GM12873 (cell line): ENCODE measurements around the gene CCDC188.
A peak's percentile ranks its signal among the peaks of the same experiment; 100 is the strongest.

Experiments
- TF ChIP-seq, protein P1 (sequence below): IDR thresholded peaks from 2 replicates; pipeline ENCODE4 v1.5.1; 2012; ENCODE audit warnings: low read depth, mild to moderate bottlenecking, moderate library complexity, low read length, control low read depth; ENCODE audit not compliant: insufficient read depth; ENCODE audit errors: missing control alignments

Gene CCDC188

DNA sequence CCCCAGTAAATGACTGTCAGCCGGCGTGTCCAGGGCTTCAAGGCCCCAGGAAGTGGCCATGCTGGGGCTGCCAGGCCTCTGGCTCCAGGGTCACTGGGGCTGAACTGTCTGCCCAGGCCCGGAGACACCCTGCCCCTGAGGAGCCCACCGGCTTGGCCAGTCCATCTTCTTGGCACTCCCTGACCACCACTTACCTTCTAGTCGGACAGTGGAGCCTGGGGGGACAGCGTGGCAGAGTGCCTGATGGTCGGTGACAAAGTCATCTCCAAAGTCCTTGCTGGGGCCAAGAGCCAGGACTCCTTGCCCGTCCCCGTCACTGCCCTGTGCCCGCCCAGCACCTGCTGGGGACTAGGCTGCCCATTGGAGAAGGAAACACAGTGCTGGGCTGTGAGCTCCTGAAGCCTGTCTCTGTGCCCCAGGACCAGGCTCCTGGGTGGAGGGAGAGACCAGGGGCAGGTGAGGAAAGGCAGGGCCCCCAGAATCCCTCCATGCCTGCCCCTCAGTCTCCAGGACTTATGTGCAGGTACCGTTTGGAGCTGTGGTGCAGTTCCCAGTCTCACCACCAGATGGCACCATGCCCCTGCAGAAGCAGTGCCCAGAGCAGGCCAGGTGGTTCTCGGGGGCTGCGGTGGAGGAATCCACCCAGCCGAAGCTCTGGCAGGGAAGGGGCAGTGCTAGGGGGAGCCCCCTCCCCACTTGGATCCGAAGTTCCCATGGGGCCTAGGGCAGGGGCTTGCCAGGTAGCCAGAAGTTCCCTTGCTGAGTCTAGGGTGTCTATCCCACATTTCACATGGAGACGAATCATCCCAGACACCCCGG lies 6.0 kb upstream of the CCDC188 start:
- TF ChIP-seq, protein P1, sequence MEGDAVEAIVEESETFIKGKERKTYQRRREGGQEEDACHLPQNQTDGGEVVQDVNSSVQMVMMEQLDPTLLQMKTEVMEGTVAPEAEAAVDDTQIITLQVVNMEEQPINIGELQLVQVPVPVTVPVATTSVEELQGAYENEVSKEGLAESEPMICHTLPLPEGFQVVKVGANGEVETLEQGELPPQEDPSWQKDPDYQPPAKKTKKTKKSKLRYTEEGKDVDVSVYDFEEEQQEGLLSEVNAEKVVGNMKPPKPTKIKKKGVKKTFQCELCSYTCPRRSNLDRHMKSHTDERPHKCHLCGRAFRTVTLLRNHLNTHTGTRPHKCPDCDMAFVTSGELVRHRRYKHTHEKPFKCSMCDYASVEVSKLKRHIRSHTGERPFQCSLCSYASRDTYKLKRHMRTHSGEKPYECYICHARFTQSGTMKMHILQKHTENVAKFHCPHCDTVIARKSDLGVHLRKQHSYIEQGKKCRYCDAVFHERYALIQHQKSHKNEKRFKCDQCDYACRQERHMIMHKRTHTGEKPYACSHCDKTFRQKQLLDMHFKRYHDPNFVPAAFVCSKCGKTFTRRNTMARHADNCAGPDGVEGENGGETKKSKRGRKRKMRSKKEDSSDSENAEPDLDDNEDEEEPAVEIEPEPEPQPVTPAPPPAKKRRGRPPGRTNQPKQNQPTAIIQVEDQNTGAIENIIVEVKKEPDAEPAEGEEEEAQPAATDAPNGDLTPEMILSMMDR, result peak; percentile 98

DNA sequence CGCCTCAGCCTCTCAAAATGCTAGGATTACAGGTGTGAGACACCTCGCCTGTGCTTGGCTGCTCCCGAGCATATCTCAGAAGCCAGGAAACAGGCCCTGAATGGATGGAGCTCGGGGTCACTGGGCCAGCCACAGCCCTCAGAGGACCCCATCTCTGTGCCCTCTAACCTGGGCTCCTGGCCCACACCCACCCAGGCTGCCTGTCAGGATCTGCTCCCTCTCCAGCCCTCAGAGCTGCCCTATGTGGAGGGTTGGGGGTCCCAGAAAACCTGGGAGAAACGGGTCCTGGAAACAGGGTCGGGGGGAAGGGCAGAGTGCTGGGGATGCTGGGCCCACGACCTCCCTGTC lies 5.2 kb upstream of the CCDC188 start:
- TF ChIP-seq, protein P1, result no peak

DNA sequence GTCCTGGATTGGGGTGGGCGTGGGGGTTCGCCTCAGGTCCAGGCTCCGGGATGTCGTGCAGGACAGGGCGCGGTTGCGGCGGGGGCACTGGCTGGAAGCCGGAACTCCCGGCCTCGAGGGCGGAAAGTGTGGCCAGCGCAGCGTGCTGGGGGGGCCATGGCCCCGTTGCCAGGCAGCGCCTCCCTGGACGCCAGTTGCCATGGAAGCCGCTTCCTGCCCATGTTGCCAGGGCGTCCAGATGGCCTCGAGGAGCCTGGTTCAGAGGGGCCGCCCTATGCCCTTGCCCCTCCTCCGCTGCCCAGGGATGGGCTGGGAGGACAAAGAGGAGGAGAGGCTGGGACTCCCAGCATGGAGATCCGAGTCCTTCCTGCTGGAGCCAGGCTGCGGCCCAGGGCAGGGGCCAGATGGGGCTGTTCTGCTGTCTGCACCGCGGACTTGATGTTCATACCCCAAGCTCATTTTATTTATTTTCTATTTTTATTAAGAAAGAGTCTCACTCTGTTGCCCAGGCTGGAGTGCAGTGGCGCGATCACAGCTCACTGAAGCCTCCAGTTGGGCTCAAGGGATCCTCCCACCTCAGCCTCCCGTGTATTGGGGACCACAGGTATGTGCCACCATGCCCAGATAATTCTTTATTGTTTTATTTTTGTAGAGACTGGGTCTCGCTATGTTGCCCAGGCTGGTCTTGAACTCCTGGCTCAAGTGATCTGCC lies 4.6 kb upstream of the CCDC188 start:
- TF ChIP-seq, protein P1, result no peak

DNA sequence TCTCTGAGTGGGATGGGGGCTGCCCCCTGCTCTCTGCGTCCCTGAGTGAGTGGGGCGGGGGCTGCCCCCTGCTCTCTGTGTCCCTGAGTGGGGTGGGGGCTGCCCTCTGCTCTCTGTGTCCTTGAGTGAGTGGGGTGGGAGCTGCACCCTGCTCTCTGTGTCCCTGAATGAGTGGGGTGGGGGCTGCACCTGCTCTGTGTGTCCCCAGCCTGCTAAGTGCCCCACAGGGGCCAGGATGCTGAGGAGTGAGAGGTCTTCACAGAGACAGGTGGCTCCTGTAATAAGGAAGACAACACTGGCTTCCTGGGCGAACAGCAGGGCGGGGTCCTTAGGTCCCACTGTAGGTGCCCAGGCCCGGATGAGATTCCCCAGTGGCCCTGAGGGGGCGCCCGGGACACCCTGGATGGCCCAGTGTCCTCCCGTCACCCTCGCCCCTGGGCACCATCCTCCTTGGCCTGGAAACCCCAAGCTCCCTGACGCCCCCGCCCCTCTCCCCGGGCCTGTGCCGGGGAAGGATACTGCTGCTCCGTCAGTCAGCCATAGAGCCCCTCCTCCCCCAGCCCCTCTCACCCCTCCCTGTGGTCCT lies 3.8 kb upstream of the CCDC188 start:
- TF ChIP-seq, protein P1, result peak; percentile 23

DNA sequence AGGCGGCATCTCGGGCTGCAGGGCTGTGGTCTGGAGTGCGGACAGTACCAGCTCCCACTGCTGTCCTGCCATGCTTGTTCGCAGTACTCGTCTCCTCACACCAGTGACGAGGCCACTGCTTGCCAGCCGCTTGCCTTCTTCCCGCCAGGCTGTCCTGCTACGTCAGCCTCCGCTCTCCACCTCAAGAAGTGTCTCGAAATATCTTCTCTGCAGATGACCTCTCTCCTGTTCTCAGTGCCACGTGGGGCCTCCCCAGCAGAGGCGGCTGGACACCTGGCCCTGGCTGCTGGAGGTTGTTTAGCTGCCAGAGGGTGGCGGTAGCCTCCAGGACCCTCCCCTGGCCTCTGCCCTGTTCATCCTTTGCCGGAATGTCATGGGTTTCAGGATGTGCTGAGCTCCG lies 3.1 kb upstream of the CCDC188 start:
- TF ChIP-seq, protein P1, result no peak

DNA sequence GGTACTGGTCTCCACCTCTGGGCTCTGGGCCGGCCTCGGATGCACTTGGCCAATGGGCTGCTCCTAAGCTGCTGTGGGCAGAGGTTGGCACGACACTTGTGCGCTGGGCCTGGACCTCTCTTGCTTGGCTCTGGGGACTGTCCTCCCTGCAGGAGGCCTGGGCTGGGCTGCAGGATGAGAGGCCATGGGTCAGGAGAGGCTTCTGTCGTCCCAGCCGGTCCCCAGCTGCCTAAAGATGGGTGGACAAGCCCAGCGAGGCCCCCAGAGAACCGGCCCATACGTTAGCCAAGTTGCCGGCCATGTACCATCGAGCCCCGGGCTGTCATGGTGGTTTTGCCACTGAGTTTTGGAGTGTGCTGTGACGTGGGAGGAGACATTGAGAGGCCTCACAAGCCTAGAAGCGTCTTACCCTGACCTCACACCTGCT lies 1.6 kb upstream of the CCDC188 start:
- TF ChIP-seq, protein P1, result no peak

DNA sequence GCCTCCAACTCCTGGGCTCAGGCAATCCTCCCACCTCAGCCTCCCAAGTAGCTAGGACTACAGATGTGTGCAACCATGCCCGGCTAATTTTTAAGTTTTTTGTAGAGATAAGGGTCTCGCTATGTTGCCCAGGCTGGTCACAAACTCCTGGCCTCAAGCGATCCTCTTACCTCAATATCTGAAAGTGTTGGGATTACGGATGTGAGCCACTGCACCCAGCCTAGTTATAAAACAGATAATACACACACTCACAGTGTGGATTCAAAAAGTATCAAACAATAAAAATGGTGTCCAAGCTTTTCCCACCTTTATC lies 377 bp upstream of the CCDC188 start:
- TF ChIP-seq, protein P1, result no peak
